Panc1 (cell line): ENCODE results near the gene EXTL1.

Experiments
- SIN3A ChIP-seq: IDR thresholded peaks from 2 replicates; pipeline ENCODE4 v1.6.1; 2012; ENCODE audit warnings: low read depth, mild to moderate bottlenecking, low read length, moderate library complexity, borderline replicate concordance; ENCODE audit not compliant: insufficient read depth
- TF ChIP-seq, protein P1 (sequence below): fragments of 450-650 bp; IDR thresholded peaks from 2 replicates; pipeline ENCODE4 v1.5.1; 2017; ENCODE audit warnings: mild to moderate bottlenecking
- TF ChIP-seq, protein P2 (sequence below), 2 experiments: IDR thresholded peaks; 2 replicates each; pipeline ENCODE4 v1.6.1; 2011 to 2012; ENCODE audit warnings: low read depth in 2 of 2, control low read depth in 1 of 2, low read length in 1 of 2, mild to moderate bottlenecking in 1 of 2, moderate library complexity in 1 of 2; ENCODE audit not compliant: insufficient read depth in 1 of 2

DNA sequence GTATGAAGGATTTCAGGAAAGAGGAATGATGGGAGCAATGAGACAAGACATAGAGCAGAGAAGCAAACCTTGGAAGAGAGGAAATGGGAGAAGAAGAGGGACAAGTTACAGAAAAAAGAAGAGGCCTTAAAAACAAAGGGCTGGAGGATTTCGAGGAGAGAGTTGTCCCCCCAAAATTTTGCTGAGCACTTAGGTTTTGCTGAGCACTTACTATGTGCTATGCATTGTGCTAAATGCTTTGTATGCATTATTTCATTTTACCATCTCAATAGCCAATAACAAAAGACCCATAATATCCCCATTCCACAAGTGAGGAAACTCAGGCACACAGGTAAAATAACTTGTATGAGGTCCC lies 48.3 kb downstream of the EXTL1 start:
- TF ChIP-seq, protein P1, sequence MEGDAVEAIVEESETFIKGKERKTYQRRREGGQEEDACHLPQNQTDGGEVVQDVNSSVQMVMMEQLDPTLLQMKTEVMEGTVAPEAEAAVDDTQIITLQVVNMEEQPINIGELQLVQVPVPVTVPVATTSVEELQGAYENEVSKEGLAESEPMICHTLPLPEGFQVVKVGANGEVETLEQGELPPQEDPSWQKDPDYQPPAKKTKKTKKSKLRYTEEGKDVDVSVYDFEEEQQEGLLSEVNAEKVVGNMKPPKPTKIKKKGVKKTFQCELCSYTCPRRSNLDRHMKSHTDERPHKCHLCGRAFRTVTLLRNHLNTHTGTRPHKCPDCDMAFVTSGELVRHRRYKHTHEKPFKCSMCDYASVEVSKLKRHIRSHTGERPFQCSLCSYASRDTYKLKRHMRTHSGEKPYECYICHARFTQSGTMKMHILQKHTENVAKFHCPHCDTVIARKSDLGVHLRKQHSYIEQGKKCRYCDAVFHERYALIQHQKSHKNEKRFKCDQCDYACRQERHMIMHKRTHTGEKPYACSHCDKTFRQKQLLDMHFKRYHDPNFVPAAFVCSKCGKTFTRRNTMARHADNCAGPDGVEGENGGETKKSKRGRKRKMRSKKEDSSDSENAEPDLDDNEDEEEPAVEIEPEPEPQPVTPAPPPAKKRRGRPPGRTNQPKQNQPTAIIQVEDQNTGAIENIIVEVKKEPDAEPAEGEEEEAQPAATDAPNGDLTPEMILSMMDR: no peak
- no peak for TF ChIP-seq SIN3A
- TF ChIP-seq, protein P2, sequence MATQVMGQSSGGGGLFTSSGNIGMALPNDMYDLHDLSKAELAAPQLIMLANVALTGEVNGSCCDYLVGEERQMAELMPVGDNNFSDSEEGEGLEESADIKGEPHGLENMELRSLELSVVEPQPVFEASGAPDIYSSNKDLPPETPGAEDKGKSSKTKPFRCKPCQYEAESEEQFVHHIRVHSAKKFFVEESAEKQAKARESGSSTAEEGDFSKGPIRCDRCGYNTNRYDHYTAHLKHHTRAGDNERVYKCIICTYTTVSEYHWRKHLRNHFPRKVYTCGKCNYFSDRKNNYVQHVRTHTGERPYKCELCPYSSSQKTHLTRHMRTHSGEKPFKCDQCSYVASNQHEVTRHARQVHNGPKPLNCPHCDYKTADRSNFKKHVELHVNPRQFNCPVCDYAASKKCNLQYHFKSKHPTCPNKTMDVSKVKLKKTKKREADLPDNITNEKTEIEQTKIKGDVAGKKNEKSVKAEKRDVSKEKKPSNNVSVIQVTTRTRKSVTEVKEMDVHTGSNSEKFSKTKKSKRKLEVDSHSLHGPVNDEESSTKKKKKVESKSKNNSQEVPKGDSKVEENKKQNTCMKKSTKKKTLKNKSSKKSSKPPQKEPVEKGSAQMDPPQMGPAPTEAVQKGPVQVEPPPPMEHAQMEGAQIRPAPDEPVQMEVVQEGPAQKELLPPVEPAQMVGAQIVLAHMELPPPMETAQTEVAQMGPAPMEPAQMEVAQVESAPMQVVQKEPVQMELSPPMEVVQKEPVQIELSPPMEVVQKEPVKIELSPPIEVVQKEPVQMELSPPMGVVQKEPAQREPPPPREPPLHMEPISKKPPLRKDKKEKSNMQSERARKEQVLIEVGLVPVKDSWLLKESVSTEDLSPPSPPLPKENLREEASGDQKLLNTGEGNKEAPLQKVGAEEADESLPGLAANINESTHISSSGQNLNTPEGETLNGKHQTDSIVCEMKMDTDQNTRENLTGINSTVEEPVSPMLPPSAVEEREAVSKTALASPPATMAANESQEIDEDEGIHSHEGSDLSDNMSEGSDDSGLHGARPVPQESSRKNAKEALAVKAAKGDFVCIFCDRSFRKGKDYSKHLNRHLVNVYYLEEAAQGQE (IDR thresholded peaks at IDR 0.05; ENCODE audit: insufficient read depth in 1 of 2, low read depth in 2 of 2, low read length in 1 of 2): no peak
